AG04450 (cell line): ENCODE measurements around the gene YDJC. TPM values are rescaled to one million over a fixed set of nuclear protein-coding genes. Genes with fewer than 3 reads are reported as not detected.
A peak's percentile ranks its signal among the peaks of the same experiment; 100 is the strongest.
"Not testable (repeated sequence)": the region's sequence is repeated elsewhere in the genome, so short reads cannot be mapped to it uniquely, and the experiment has no call there.

Experiments used
- CTCF ChIA-PET: fragments of 300-600, 350-600 bp; formaldehyde crosslinking; extraction: SDS; loops from one replicate; lab custom pipeline; 2022; ENCODE audit warnings: antibody characterized with exemption, inconsistent platforms; lab: Charles Lee
- POLR2A ChIA-PET: fragments of 350-600 bp; formaldehyde crosslinking; extraction: SDS; loops from one replicate; lab custom pipeline; 2021; ENCODE audit warnings: antibody characterized with exemption, inconsistent platforms; lab: Yijun Ruan, JAX
- DNase-seq: peaks from one replicate; pipeline ENCODE4 v3.0.0-alpha.2; 2011; ENCODE audit warnings: low read depth, low spot score
- H3K27ac ChIP-seq: one replicate; pipeline ENCODE4 v1.5.1; 2012; ENCODE audit warnings: low read depth, low read length, control low read depth
- H3K27me3 ChIP-seq: one replicate; pipeline ENCODE4 v1.6.0; 2012; ENCODE audit warnings: low read length; ENCODE audit not compliant: control insufficient read depth, insufficient read depth
- H3K4me3 ChIP-seq: 2 replicates; pipeline ENCODE4 v1.5.1; 2011; ENCODE audit warnings: mild to moderate bottlenecking, low read depth, low read length, control low read depth
- H3K9me3 ChIP-seq: 2 replicates; pipeline ENCODE4 v1.5.1; 2012; ENCODE audit warnings: low read length; ENCODE audit not compliant: control insufficient read depth, insufficient read depth
- polyA plus RNA-seq: library from polyadenylated mRNA; depleted of rRNA; stranded (reverse); fragments of >200 nt; gene quantifications from 2 replicates; pipeline ENCODE4 v1.2.3, GENCODE V29; 2011
- TF ChIP-seq, protein P1 (sequence below): IDR thresholded peaks from 2 replicates; pipeline ENCODE4 v1.5.1; 2011; ENCODE audit warnings: low read depth, low read length, control low read depth, inconsistent platforms

YDJC gene
- polyA plus RNA-seq, 1 experiment = 9.0 TPM

DNA sequence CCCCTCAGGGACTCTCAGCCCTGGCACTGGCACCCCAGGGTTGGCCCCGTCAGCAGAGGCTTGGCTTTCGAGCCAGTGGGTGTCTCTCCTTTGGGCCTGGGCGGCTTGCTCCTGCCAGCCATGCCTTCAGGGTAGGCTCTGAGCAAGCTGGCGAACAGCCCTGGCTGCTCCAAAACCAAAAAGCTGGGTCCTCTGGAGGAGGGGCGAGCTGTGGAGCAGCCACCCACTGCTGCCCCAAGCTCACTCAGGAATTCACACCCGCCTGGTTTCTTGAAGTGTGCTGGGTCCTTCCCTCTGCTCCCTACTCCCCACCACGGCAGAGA lies 6.2 kb downstream of the YDJC start:
- ChIA-PET POLR2A (no interaction called here), CTCF (no interaction called here)
- Histone ChIP-seq H3K27ac (peak overlapping the region; percentile 39), H3K9me3 (no peaks in the 10 kb centered on the region; the same call in 1 of the 2 replicates), H3K27me3 (no peaks in the 10 kb centered on the region), H3K4me3 (no peak overlapping the region)
- TF ChIP-seq, protein P1, sequence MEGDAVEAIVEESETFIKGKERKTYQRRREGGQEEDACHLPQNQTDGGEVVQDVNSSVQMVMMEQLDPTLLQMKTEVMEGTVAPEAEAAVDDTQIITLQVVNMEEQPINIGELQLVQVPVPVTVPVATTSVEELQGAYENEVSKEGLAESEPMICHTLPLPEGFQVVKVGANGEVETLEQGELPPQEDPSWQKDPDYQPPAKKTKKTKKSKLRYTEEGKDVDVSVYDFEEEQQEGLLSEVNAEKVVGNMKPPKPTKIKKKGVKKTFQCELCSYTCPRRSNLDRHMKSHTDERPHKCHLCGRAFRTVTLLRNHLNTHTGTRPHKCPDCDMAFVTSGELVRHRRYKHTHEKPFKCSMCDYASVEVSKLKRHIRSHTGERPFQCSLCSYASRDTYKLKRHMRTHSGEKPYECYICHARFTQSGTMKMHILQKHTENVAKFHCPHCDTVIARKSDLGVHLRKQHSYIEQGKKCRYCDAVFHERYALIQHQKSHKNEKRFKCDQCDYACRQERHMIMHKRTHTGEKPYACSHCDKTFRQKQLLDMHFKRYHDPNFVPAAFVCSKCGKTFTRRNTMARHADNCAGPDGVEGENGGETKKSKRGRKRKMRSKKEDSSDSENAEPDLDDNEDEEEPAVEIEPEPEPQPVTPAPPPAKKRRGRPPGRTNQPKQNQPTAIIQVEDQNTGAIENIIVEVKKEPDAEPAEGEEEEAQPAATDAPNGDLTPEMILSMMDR = no peak
- DNase-seq = no peak

DNA sequence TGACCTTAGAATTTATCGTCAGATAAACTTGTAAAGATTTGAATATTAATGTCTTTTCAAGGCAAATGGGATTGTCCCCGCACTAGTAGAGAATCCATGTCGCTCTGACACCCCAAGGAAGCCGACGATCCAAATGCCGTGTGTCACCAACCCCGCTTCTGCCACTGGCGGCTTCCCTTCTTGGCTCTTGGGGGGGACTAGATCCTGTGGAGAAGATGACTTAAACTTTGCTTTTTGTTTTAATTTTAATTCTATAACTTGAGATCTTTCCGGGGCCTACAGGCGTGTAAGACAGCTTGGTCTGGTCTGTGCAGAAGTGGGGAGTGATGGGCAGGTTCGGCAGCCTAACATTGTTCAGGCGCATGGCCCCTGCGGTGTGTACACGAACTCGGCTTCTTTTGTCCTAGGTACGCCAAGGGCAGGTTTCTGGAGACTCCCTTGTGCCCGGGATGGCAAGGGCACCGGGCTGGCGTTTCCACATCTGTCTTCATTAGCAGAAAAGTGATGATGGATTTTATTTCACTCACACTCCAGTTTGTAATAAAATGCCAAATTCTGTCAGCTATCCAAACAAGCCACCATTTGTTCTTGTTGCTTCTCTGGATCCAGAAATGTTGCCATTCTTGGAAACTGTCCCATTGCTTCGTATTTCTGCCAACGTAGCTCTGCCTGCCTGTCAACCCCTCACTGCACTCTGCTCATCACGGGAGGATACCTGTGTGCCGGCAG lies 6.7 kb downstream of the YDJC start:
- POLR2A ChIA-PET = interaction anchor here (0.6 kb wide), 1 partner anchor 15 kb away, joined by 7 read pairs; no protein-coding TSS in a partner anchor
- DNase-seq = no peak
- Histone ChIP-seq H3K9me3 (no peaks in the 10 kb centered on the region; the same call in 1 of the 2 replicates), H3K4me3 (no peak overlapping the region), H3K27me3 (no peaks in the 10 kb centered on the region), H3K27ac (no peak overlapping the region)
- CTCF ChIA-PET = interaction anchor here (1.3 kb wide), 1 partner anchor 24 kb away, joined by 5 read pairs; no protein-coding TSS in a partner anchor
- TF ChIP-seq, protein P1 = no peak

DNA sequence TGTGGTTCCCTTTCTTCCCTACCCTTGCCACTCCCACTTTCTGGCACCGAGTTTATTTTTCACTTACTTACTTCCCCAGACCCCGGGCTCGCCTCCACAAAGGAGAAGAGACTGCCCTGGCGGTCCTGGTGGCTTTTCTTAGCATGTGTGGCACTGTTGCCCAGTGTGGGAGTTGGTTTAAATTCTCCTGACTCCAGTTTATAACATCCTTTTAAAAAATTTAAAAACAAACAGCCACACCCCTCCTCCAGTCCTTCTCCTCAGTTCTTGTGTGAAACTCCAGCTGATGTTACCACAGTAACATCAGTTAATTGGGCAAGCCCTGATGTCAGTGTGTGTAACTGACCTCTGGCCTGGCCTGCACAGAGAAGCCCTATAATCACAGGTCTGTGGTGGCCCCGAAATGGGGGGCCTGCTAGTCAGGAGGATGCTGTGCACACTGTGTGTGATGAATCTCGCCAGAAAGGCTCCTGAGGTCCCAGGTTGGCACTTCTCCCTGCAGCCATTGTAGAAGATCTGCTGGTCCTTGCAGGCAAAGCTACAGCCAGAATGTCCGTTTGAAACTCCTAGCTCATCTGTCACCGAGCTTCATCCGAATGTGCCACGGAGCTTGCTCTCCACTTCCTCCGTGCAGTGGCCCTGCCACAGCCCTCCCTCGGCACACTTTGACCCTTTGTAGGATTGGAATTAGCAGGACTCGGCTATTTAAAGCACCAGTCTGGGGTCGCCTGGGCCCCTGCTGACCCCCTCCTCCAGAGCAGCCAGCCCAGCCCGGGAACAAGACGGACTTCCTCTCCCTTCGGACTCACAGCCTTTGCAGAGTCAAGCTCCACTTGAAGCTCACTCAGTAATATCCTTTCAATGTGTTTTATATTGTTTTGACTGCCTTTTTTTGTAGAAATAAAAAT lies 7.6 kb downstream of the YDJC start:
- ChIA-PET POLR2A (interaction anchor here (0.6 kb wide), 1 partner anchor 15 kb away, joined by 7 read pairs; no protein-coding TSS in a partner anchor), CTCF (interaction anchor here (1.3 kb wide), 1 partner anchor 25 kb away, joined by 5 read pairs; no protein-coding TSS in a partner anchor)
- TF ChIP-seq, protein P1 = no peak
- Histone ChIP-seq H3K4me3 (no peak overlapping the region), H3K27ac (no peak overlapping the region), H3K27me3 (no peaks in the 10 kb centered on the region), H3K9me3 (no peaks in the 10 kb centered on the region)
- DNase-seq = no peak

DNA sequence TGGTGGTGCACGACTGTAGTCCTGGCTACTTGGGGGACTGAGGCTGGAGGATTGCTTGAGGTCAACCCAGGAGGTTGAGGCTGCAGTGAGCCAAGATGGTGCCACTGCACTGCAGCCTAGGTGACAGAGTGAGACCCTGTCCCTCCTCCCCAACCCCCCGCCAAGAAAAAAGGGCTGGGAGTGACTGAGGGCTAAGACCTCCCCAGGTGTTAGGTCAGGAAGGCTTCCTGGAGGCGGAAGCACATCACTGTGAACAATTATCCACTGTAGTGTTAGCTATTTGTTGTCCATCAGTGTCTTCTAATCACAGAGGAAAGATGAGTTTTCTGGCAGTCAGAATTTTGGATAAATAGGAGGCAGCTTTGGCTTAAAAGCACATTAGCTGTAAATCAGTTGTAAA lies 8.8 kb downstream of the YDJC start:
- no peaks in the 10 kb centered on the region for H3K27me3 ChIP-seq
- no peak overlapping the region for H3K27ac ChIP-seq
- ChIA-PET POLR2A (no interaction called here), CTCF (no interaction called here)
- TF ChIP-seq, protein P1 = no peak
- H3K4me3 ChIP-seq = no peak overlapping the region
- H3K9me3 ChIP-seq = no peaks in the 10 kb centered on the region
- DNase-seq = no peak

DNA sequence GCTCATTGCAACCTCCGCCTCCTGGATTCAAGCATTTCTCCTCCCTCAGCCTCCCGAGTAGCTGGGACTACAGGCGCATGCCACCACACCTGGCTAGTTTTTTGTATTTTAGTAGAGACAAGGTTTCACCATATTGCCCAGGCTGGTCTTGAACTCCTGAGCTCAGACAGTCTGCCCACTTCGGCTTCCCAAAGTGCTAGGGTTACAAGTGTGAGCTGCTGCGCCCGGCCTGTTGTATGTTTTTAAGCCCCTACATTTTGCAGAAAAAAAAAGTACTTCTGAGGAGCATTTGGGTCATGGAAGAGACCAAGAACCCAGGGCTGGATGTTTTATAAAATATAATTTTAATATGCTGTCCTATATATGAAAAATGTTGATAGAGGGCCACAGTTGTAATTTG lies 12.5 kb downstream of the YDJC start:
- DNase-seq, H3K27me3 ChIP-seq, H3K9me3 ChIP-seq, H3K4me3 ChIP-seq, POLR2A ChIA-PET, H3K27ac ChIP-seq: not testable (repeated sequence)
- CTCF ChIA-PET = interaction anchor here (1.4 to 1.7 kb wide), 2 partner anchors 12 to 14 kb away, joined by 5 to 6 read pairs; partner anchors contain the start of gene YDJC
